A172 (cell line): ENCODE measurements around the gene POC1B. TPM values are rescaled to one million over a fixed set of nuclear protein-coding genes. Genes with fewer than 3 reads are reported as not detected.

Source experiments
- DNase-seq: peaks from one replicate; pipeline ENCODE4 v3.0.0-alpha.2; 2015; ENCODE audit warnings: low spot score
- total RNA-seq: library from RNA; depleted of rRNA; stranded (reverse); fragments of >200 nt; shearing (Covaris generic); gene quantifications from 2 replicates; pipeline ENCODE4 v1.2.3, GENCODE V29; 2014

Gene POC1B
- total RNA-seq, 1 experiment from 2014 or later, result 18.4 TPM

DNA sequence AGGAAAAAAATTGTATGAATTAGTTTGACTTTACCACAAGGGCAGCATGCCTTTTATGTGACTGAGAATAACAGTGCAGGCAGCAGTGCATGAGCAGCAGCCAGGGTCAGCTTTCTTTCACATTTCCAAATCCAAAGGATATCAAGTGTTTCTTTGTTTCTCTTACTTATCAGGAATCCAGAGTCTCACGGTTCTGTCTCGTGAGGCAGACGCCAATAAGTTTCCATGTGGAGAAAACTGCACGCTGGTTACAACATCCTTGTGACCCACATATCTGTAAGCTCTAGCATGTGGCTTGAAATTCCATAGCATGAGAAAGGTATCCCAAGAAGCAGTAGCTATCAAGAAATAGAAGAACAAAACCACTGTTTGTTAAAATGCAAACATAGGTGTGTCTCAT is 28.8 kb downstream of the POC1B start:
- DNase-seq, result no peak

DNA sequence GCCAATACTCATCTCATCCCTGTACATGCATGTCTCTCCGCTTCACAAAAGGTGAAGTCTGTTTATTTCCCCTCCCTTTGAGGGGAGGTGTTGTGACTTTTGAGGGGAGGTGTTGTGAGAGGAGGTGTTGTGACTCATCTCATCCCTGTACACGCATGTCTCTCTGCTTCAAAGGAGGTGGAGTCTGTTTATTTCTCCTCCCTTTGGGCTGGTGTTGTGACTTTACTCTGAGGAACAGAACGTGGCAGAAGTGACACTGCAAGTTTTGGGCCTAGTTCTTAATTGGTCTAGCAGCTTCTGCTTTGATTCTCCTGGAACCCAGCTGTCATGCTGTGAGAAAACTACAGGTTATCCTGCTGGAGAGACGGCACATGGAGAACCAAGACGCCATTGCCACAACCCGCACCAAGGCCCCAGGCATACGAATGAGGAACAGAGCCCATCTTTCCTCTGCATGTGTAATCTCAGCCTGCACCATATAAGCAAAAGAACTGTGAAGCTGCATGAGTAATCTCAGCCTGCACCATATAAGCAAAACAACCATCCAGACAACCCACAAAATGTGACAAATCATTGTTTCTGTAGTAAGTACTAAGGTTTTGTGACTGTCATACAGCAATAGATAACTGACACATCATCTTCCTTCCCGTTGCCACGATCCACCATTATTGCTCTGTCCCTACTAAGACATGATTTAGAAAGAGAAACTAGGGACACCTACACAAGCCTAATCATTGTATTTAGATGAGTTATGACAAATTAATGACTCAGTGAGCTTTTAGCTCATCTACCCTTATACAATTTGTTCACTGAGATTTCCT is 31.2 kb downstream of the POC1B start:
- no peak for DNase-seq

DNA sequence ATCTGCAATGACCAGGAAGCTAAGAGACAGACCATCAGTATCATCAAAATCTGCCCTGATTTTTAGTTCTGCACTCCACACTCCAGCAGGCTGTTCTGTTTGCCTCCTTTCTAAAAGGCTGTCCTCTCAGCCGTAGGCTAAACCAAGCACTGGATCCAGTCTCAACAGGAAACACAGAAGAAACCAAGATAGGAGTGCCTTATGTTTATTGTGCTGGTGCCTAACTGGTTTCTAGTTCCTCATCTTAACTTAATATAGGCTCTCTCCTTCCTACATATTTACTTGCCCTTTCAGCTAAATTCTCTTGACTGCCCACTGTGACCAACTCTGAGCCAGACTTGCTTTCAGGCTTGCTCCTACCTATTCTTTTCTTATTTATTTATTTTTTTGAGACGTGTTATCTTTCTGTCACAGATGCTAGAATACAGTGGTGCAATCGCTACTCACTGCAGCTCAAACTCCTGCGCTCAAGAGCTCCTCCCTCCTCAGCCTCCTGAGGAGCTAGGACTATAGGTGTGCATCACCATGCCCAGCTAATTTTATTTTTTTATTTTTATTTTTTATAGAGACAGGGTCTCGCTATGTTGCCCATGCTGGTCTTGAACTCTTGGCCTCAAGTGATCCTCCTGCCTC is 32.1 kb downstream of the POC1B start:
- DNase-seq, result no peak

DNA sequence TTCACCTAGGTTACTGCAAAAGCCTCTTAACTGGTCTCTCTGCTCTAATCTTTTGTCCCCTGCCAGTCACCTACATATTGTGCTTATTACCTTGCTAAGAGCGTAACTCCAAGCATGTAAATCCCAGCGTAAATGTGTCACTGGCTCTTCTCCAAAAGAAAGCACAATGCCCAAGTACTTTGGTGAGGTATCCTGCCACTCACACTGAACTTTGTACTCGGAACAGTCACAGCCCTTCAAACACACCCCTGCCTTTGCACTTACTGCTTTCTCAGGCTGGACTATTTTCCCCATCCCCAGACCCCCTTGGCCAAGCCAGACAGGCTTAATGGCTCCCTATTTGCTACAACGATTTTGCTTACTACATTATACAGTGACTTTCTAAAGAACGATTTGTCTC is 33.0 kb downstream of the POC1B start:
- no peak for DNase-seq

DNA sequence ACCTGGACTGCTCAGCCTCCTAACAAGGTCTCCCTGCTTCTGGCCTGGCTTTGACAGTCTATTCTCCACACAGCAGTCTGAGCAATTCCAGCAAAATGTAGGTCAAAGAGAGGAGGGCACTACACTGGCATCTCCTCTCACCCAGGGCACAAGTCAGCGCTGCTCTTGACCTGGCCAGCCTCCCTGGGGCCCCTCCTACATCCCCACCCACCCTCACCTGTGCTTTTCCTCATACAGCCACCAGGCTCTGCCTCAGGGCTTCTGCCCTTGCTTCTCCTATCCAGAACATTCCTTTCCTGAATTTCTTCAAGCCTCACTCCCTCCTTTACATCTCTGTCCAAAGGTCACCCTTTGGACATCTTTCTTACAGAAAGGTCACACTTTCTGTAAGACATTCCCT is 34.9 kb downstream of the POC1B start:
- DNase-seq, result no peak

- DNase-seq, result no peak
These were observed 39.6 kb downstream of the POC1B start for GRCh38 chr12:89486264-89486663.

- no peak for DNase-seq
These were observed 41.4 kb downstream of the POC1B start for GRCh38 chr12:89484470-89484869.

DNA sequence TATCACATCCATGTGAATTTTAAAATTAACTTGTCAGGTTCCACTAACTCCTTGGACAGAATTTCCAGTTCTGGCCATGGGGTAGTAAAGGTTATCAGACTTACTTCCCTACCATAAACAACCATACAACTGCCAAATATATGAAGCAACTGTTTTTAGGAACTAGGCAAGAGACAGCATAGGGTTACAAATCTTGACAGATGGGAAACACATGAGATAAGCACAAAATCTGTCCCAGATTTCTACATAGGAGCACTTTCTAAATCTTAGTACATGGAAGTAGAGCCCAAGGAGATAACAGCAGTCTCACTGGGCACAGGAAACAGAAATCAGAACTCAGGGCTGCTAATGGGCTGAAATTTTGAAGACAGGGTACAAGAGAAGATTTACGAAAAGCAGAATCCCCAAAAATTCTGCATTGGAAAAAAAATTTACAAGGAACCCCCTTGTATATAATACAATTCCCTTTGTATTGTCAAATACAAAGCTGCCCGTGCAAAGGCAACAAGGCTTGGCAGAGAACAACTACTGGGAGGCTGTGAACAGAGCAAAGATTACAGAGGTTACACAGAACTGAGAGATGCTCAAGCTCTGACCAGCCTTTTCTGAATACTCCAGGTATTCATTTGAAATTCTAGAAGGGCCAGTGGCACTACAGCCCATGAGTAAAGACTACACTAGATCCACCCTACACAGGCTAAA is 44.5 kb downstream of the POC1B start:
- no peak for DNase-seq

DNA sequence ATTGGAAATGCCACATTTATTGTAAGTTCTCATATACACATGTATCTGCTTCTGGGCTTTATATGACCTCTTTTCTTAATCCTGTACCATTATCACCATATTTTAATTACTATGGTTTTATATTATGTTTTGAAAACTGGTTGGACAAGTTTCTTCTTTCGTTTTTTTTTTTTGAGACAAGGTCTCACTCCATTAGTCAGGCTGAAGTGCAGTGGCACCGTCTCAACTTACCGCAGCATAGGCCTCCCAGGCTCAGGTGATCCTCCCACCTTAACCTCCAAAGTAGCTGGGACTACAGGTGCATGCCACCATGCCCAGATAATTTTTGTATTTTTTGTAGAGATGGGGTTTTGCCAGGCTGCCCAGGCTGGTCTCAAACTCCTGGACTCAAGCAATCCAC is 45.9 kb downstream of the POC1B start:
- no peak for DNase-seq

GRCh38 chr12:89477633-89478279 is 48.1 kb downstream of the POC1B start:
- DNase-seq, result no peak

DNA sequence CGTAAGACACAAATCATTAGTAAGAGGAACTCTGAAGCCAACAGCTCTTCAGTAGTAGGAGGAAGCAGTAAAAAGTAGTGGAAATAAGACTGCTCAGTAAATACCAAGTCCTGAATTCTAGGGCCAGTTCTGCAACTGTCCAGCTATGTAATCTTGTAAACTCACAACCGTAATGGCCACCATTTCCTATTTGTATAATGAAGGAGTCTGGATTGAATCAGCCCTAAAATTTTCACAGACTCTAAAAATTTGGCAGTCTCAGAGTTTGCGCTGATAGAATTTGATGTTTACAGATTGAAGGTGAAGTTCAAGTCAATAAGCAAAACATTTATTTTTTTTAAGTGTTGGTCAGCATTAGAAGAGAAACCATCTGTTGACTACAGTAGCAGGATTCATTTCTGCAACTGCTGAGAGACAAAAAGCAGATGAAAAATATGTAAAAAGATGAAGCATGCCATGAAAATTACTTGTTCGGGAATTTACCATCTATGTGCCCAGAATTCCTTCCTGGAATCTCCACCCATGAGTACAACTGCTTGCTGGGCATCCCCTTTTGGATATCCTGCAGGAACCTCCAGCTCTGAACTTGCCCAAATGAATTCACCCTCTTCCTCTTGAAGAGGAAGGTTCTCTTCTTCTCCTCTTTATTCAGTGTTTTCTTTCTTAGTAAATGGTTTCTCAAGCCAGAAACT is 48.8 kb downstream of the POC1B start:
- no peak for DNase-seq

- DNase-seq, result no peak
These were observed 49.6 kb downstream of the POC1B start for GRCh38 chr12:89476232-89476631.

DNA sequence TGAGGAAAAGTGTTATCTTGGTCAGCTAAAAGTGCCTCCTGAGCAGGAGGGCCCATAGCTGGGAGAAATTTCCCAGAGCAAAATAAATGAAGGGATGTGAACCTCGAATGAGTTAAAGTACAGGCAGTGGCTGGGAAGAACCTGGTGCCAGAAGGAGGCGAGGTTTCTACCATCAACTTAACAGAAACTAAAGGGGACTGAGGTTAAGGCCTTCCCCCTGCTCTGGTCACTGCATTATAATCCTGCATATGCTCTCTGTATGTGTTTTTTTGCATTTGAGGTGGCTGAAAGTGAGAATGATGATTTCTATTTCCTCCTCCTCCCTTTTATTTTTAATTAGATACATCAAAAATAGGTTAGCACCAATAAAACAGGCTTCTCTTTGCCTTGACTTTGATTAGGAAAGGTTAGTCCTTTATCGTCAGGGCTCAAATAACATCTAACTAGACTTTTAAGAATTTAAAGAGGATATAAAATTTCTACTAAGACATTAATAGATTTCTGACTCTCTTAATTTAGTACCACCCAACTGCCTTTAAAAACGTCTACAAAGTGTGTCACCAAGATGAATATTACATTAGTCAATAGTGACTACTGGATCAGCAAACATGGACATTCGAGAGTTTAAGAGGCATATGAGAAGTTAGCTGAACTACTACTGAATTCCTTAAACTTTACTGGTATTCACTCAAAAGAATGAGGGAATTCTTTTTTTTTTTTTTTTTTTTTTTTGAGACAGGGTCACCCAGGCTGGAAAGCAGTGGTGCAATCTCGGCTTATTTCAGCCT is 50.5 kb downstream of the POC1B start:
- no peak for DNase-seq

- no peak for DNase-seq
These were observed 51.2 kb downstream of the POC1B start for GRCh38 chr12:89474615-89475014.

GRCh38 chr12:89472508-89472907 is 53.3 kb downstream of the POC1B start:
- peak; percentile 49 for DNase-seq

DNA sequence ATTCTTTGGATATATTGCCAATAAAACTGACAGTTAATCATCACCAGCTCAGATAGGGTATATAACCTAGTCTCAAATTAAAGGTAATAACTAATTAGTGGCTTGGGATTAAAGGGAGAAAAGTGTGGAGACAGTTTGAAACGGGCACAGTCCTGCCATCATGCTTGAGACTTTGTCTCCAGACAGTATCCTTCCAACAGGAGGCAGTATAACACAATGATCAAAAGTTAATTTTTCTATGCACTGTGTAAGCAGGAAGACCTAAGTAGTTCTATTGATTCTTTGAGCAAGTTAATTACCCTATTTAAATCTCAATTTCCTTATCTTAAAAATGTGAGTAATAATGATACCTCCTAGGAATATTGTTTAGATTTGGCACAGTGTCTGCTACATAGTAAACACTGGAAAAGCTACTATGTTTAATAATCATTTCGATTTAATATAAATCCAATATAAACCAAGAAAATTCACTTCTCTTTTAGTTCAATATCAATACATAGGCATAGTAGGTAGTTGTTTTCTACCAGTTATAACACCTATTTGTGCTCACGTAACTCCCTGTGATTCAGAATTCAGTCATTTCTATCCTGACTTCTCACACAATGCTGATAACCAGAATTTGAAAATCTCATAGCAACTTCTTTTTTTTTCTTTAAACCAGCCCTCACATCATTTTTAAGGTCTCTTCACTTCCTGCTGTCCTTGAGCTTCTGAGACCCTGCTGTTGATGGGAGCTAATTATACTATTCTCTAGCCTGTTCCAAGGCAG is 54.9 kb downstream of the POC1B start:
- DNase-seq, result no peak

DNA sequence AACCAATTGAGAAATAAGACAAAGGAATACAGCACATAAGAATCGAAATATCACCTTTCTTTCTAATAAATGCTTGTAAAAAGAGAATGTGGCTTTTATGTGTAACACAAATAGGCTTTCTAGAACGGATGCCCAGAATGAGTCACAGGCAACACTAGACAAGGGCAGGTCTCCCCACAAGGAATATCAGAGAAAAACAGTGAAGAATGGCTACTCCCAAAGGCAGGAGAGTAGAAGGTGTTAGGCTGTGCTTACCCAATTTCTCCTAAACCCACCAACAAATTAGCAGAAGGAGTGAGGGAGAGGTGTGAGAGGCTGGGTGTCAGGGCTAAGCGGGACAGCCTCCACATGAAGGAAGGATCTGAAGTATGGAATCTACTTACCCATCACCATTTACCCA is 56.5 kb downstream of the POC1B start:
- DNase-seq, result peak; percentile 40

DNA sequence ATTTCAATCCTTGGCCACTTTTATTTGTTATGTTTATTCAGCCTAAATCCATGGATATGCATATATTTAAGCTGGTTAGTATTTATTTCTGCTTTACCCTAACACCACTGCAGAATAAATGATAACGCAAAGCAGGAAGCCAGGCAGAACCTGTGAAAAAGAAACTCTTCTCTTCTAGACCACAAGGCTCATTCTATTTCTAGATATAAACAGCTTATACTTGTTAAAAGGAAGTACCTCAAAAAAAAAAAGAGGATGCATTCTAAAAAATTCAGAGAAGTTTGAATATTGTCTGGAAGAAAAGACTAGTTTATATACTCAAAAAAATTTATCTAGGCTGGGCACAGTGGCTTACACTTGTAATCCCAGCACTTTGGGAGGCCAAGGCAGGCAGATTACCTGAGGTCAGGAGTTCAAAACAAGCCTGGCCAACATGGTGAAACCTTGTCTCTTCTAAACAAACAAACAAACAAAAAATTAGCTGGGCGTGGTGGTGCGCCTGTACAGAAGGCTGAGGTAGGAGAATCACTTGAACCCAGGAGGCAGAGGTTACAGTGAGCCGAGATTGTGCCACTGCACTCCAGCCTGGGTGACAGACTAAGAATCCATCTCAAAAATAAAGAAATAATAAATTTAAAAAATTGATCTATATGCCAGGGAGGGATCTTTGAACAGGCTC is 57.1 kb downstream of the POC1B start:
- DNase-seq, result no peak

DNA sequence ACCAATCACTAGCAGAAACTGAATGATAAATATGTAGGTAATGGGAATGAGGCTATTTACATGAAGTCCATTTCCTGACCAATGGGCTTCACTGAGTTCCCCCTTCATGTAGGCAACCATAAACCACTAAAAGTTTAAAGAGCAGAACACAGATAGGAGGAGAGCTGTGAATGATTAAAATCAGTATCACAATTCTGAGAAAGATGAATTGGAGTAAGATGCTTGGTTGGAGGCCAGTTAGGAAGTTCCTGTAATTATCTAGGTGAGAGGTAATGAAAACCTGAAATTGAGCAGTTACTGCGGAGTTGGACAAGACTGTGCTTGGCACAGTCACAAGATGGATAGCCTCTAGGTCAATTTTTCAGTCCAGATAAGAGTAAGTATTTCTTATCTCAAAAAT is 57.8 kb downstream of the POC1B start:
- no peak for DNase-seq
